Activated CD4-positive, alpha-beta T cell treated with anti-CD3 and anti-CD28 coated beads, Interleukin-2, amount 10 ng/mL, durations not matched to agents 24 days and 14 days (primary cell): ENCODE data around the gene DNER. TPM values are rescaled to one million over a fixed set of nuclear protein-coding genes. Genes with fewer than 3 reads are reported as not detected.
"Not testable (repeated sequence)": the region's sequence is repeated elsewhere in the genome, so short reads cannot be mapped to it uniquely, and the experiment has no call there.

ENCODE experiments used
- DNase-seq: peaks from one replicate; pipeline ENCODE4 v3.0.0; 2022
- H3K27ac Mint-ChIP-seq: one replicate; pipeline ENCODE4 v1.8.0; 2022; ENCODE audit warnings: mild to moderate bottlenecking, mixed read lengths
- H3K27me3 Mint-ChIP-seq: one replicate; pipeline ENCODE4 v1.8.0; 2022; ENCODE audit warnings: mixed read lengths
- H3K36me3 Mint-ChIP-seq: one replicate; pipeline ENCODE4 v1.8.0; 2022; ENCODE audit warnings: low read depth, mild to moderate bottlenecking, mixed read lengths
- H3K4me1 Mint-ChIP-seq: one replicate; pipeline ENCODE4 v1.8.0; 2021; ENCODE audit warnings: mixed read lengths
- H3K4me3 Mint-ChIP-seq: one replicate; pipeline ENCODE4 v1.8.0; 2022; ENCODE audit warnings: mild to moderate bottlenecking, moderate library complexity, mixed read lengths
- H3K9me3 Mint-ChIP-seq: one replicate; pipeline ENCODE4 v1.8.0; 2021; ENCODE audit warnings: mixed read lengths
- intact Hi-C: fragments of 100-400 bp; cut with micrococcal nuclease; formaldehyde crosslinking; loops from one replicate; pipeline ENCODE4 v1.15.1; 2023
- total RNA-seq: library from RNA; stranded (reverse); gene quantifications from 2 replicates; pipeline ENCODE4 v1.2.3, GENCODE V29; 2022

Gene DNER
- total RNA-seq, 1 donor from 2014 or later, result not detected

DNA sequence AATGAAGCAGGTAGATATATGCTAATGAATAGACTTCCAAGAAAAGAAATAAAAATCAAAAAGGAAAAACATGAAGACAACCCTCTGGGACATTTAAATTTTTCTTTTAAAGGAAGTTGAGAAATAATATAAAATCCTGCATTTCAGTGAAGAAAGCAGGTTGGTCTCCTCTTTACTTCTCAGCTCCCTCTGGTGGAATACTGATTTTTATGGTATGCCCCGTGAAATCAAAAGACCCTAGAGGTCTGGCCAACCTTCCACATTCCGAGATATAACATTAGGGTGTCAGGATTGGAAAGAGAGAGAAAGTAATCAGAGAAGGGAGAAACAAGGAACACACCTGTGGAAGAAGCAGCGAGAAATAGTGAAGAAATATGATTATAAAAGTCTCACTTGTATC, 72.7 kb downstream of the DNER start:
- no peak overlapping the region for H3K27ac Mint-ChIP-seq
- H3K4me3 Mint-ChIP-seq, result no peak overlapping the region
- no peaks in the 10 kb centered on the region for H3K9me3 Mint-ChIP-seq
- intact Hi-C loops, result no loop called here
- H3K27me3 Mint-ChIP-seq, result peaks cover 10% of the 10 kb centered on the region
- DNase-seq, result no peak
- no peaks in the 10 kb centered on the region for H3K36me3 Mint-ChIP-seq
- no peaks in the 10 kb centered on the region for H3K4me1 Mint-ChIP-seq

DNA sequence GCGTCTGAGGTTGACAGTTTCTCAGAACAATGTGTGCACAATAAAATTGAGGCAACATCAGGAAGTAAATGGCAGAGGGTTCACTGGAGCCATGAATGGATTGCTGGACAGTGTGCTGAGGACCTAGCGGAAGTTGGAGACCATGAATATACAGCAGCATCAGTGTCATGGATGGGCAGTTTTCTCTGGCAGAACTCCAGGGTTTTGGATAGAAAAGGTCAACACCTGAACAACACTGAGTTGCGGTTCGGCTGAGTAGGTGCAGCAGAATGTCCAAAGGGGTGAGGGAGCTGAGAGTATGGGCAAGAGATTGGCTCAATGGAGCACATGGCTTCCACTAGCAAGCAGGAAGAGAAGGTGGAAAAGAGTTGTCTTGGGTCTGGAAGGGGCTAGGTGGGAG, 73.7 kb downstream of the DNER start:
- intact Hi-C loops, result no loop called here
- Mint-ChIP-seq H3K4me1 (no peaks in the 10 kb centered on the region), H3K4me3 (no peak overlapping the region), H3K9me3 (no peaks in the 10 kb centered on the region), H3K27ac (no peak overlapping the region), H3K27me3 (peaks cover 11% of the 10 kb centered on the region), H3K36me3 (no peaks in the 10 kb centered on the region)
- no peak for DNase-seq

DNA sequence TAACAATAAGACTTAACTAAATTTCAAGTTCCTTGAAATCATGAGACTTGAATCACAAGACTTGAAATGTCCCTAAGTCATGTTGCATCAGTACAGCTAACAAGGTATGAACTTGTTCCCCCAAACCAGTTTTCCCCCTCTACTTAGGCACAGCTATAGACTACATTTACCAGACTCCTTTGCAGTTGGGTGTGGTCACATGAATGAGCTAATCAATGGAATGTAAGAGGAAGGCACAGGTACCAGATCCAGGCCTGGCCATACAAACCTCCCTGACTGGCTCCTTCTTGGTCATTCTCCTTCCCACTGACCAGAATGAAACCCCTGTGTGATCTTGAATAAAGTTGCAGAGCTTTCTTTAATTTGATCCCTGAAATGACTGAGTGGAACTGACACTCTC, 77.8 kb downstream of the DNER start:
- Mint-ChIP-seq H3K4me3 (no peak overlapping the region), H3K27me3 (peaks cover 21% of the 10 kb centered on the region), H3K9me3 (no peaks in the 10 kb centered on the region), H3K27ac (no peak overlapping the region), H3K4me1 (no peaks in the 10 kb centered on the region), H3K36me3 (no peaks in the 10 kb centered on the region)
- DNase-seq, result no peak
- intact Hi-C loops, result no loop called here

DNA sequence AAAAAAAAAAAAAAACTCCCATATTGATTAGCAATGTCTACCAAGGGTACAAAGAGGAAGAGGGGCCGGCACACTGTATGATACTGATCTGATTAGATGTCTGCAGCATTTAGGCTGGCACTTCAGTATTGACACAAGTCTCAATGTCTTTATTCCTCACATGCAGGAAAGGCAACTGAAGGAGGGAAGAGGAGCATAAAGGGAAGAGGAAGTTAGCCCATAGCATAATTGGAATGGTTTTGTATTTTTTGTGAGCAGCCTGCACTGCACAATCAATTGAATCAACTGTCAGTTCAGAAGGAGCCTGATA, 79.0 kb downstream of the DNER start:
- no peak overlapping the region for H3K4me3 Mint-ChIP-seq
- H3K27ac Mint-ChIP-seq, result no peak overlapping the region
- DNase-seq, result no peak

DNA sequence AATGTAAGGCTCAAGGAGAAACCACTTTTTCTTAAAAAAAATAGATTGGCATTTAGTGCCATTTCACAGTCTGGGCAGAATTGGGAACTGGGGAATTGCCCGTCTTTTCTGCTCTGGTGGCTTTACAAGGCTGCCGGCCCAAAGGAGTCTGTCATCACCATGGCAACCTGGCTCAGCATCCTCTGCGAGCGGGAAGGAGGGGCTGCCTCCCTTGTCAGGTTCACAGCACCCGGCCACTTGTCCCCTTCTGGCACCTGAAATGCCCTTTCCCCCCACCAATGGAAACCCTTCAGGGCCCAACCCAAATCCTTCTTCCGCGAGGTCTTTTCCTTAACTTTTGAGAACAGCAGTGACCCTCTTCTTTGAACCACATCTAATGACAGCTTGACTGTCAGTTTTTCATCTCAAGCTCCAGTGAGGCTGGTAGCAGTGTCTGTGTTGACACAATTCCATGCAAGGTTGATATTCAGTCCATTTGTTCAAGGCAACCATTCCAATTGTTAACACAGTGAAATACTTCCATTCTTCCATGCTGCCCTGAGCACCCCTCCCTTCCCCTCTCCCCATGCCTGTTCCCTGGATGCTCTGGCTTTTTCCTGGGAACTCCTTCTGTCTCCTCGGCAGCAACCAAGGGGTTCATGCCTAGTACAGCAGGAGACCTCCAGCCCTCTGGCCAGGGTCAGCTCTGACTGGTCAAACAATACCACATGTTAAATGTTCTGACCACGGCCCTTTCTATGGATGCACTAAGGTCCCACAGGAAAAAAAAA, 79.6 kb downstream of the DNER start:
- intact Hi-C loops, result no loop called here

More for the DNA sequence above, 79.0 kb downstream of the DNER start:
- Mint-ChIP-seq H3K4me1 (no peaks in the 10 kb centered on the region), H3K9me3 (no peaks in the 10 kb centered on the region), H3K36me3 (no peaks in the 10 kb centered on the region), H3K27me3 (peaks cover 21% of the 10 kb centered on the region)
- intact Hi-C loops, result no loop called here

DNA sequence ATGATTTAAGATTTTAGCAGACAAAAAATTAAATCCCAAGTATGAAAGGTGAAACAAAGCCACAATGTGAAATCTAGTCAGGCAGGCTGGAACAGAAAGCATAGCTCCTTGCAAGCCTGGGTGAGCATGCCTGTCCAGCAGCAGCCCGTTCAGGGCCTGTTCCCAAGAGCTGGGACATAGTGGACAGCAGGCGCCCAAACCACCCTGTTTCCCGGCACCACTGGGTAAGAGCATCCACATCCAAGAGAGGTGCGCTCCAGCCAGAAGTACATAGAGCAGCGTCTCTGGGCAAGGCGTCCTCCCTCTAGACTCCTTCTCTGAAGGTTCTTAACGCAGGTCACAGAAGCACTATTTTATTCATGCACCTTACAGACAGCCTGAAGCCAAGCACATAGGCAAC, 80.8 kb downstream of the DNER start:
- no peaks in the 10 kb centered on the region for H3K9me3 Mint-ChIP-seq
- H3K4me1 Mint-ChIP-seq, result no peaks in the 10 kb centered on the region
- H3K27ac Mint-ChIP-seq, result no peak overlapping the region

More for the DNA sequence above, 79.6 kb downstream of the DNER start:
- H3K27me3 Mint-ChIP-seq, result peaks cover 21% of the 10 kb centered on the region
- H3K36me3 Mint-ChIP-seq, result no peaks in the 10 kb centered on the region
- no peaks in the 10 kb centered on the region for H3K9me3 Mint-ChIP-seq
- H3K4me1 Mint-ChIP-seq, result no peaks in the 10 kb centered on the region
- no peak overlapping the region for H3K27ac Mint-ChIP-seq
- no peak overlapping the region for H3K4me3 Mint-ChIP-seq
- DNase-seq, result no peak

DNA sequence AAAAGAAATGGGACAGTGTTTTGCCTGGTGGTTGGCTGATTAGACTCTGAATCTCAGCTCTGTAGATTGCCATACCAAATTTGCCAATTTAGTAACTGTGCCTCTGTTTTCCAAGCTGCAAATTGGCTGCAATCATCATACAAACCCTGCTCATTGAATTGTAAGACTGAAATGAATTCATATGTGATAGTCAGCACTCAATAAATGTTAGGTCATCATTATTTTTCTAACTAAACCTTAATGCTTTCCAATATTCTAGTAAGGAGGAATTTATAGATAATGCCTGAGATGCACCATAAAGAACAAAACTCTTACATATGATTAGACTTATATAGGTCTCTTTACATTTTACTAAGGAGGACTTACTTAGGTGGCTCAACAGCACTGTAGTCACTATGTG, 85.3 kb downstream of the DNER start:
- no peaks in the 10 kb centered on the region for H3K9me3 Mint-ChIP-seq
- H3K27ac Mint-ChIP-seq, result no peak overlapping the region
- no peak overlapping the region for H3K4me3 Mint-ChIP-seq
- DNase-seq, result no peak
- peaks cover 13% of the 10 kb centered on the region for H3K27me3 Mint-ChIP-seq
- no peaks in the 10 kb centered on the region for H3K4me1 Mint-ChIP-seq
- H3K36me3 Mint-ChIP-seq, result no peaks in the 10 kb centered on the region
- intact Hi-C loops, result no loop called here

More for the DNA sequence above, 80.8 kb downstream of the DNER start:
- H3K27me3 Mint-ChIP-seq, result peaks cover 21% of the 10 kb centered on the region
- no peaks in the 10 kb centered on the region for H3K36me3 Mint-ChIP-seq
- no peak overlapping the region for H3K4me3 Mint-ChIP-seq
- intact Hi-C loops, result no loop called here
- no peak for DNase-seq

DNA sequence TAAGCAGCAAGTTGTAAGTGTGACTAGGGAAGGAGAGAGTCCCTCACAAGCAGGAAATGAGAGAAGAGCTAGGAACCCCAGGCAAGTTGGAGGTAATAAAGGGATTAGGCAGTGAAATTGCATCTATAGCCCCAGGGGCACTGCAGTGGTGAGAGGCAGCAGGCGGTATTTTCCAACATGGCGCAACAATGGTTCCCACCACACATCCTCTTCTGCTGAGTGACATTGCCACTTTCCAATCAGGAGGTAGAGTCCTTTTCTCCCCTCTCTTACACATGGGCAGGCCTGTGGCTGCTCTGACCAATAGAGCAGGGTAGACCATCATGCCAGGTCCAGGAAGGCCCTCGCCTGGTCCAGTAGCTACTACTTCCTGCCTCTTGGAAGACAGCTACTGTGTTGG, 86.6 kb downstream of the DNER start:
- H3K36me3 Mint-ChIP-seq, result no peaks in the 10 kb centered on the region
- no peak overlapping the region for H3K4me3 Mint-ChIP-seq
- intact Hi-C loops, result no loop called here
- H3K9me3 Mint-ChIP-seq, result no peaks in the 10 kb centered on the region
- H3K4me1 Mint-ChIP-seq, result no peaks in the 10 kb centered on the region
- no peak for DNase-seq
- H3K27me3 Mint-ChIP-seq, result peaks cover 10% of the 10 kb centered on the region
- H3K27ac Mint-ChIP-seq, result no peak overlapping the region

DNA sequence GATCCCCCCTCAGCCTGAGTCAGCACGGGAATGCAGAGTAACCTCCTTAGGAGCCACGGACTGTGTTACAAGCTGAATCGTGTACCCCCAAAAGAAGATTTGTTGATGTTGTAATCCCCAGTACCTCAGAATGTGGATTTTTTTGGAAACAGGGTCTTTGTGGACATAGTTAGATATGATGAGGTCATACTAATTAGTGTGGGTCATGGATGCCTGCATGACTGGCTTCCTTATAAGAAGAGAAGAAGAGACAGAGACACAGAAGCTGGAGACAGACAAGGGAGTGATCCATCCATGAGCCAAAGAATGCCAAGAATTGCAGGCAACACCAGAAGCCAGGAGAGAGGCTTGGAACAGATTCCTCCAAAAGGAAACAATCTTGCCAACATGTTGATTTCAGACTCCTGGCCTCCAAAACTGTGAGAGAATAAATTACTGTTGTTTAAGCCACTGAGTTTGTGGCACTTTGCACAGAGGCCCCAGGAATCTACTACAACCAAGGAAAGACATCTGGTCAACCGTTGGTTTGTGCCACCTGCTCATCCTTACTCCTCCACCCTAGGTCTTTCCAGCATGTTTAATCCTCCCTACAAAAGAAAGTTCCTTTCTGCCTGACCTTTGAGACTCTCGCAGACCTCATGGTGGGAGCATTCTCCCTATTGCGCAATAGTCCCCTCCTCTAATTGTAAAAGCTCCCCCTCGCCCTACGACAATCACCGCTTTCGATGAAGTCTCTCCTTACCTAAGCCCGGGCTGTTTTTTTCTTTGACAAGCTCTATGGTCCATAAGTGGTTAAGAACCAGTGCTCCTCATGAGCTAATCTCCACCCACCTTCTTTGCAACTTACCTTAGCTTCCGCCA, 91.6 kb downstream of the DNER start:
- intact Hi-C loops, result no loop called here

DNA sequence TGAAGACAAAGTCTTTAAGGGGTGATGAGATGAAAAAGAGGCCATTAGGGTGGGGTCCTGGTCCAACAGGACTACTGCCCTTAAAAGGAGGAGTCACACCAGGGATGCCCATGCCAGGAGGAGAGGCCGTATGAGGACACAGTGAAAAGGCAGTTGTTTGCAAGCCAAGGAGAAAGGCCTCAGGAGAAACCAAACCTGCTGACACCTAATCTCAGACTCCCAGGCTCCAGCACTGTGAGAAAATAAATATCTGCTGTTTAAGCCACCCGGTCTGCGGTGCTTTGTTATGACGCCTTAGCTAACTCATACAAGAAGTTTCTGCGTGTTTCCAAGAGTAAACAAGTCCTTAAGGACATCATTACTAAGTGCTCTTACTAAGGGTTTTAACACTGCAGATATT, 93.6 kb downstream of the DNER start:
- Mint-ChIP-seq H3K27me3 (peaks cover 6% of the 10 kb centered on the region), H3K27ac (no peak overlapping the region), H3K4me3 (no peak overlapping the region), H3K36me3 (no peaks in the 10 kb centered on the region), H3K4me1 (no peaks in the 10 kb centered on the region), H3K9me3 (no peaks in the 10 kb centered on the region)
- DNase-seq, result no peak
- intact Hi-C loops, result no loop called here

More for the DNA sequence above, 91.6 kb downstream of the DNER start:
- Mint-ChIP-seq H3K4me1 (no peaks in the 10 kb centered on the region), H3K9me3 (no peaks in the 10 kb centered on the region), H3K27ac (no peak overlapping the region), H3K36me3 (no peaks in the 10 kb centered on the region), H3K27me3 (peaks cover 6% of the 10 kb centered on the region), H3K4me3 (no peak overlapping the region)
- DNase-seq, result no peak

DNA sequence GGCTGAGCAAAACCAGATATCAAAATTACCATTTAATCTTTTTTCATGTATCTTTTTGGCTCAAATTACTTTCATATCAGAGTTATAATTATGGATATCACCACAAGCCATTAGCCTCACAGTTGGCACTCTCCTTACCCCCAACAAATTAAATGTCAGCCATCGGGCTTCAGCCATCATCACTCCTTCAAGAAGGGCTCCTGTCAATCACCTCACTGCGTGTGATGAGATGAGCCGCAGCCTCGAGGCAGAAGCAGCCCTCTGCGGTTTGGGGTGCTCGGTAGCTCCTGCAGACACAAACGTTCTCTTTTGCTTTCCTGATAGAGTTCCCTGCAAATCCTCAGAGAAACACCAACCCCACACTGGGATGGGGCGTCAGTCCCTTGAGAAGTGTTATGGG, 94.1 kb downstream of the DNER start:
- H3K36me3 Mint-ChIP-seq, result no peaks in the 10 kb centered on the region
- no peaks in the 10 kb centered on the region for H3K9me3 Mint-ChIP-seq
- no peaks in the 10 kb centered on the region for H3K4me1 Mint-ChIP-seq
- intact Hi-C loops, result no loop called here
- no peak overlapping the region for H3K4me3 Mint-ChIP-seq
- no peak overlapping the region for H3K27ac Mint-ChIP-seq
- H3K27me3 Mint-ChIP-seq, result peaks cover 5% of the 10 kb centered on the region
- DNase-seq, result no peak

DNA sequence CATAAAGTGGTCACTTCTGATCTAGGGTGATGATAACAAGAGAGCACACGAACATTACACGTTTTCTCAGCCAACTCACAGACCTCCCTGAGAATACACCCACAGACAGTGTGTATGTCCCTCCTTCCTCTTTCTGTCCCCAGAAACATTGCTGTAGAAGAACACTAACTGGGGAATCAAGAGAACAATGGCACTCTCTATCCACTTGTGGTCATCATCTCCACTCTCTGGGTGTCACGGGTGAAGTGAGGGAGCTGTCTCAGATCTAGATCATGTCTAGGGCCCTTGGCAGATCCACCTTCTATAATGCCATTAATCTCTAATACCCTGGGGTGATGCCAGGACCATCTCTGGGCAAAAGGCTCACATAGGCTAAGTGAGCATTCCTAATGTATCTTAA, 97.9 kb downstream of the DNER start:
- no peaks in the 10 kb centered on the region for H3K27me3 Mint-ChIP-seq
- H3K27ac Mint-ChIP-seq, result no peak overlapping the region
- H3K36me3 Mint-ChIP-seq, result no peaks in the 10 kb centered on the region
- DNase-seq, result no peak
- no peaks in the 10 kb centered on the region for H3K9me3 Mint-ChIP-seq
- intact Hi-C loops, result no loop called here
- H3K4me3 Mint-ChIP-seq, result no peak overlapping the region
- H3K4me1 Mint-ChIP-seq, result no peaks in the 10 kb centered on the region

DNA sequence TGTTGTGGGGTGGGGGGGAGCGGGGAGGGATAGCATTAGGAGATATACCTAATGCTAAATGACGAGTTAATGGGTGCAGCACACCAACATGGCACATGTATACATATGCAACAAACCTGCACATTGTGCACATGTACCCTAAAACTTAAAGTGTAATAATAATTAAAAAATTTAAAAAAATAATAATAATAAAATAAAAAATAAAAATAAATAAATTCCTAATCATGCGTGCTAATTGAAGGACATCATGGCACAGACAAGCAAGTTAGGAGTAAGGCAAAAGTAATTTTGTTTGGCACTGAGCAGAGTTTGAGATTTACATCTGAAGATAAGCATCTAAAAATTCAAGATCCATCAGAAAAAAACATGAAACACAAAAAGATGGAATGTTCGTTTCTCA, 100.3 kb downstream of the DNER start:
- H3K9me3 Mint-ChIP-seq, H3K27me3 Mint-ChIP-seq, H3K4me1 Mint-ChIP-seq, H3K4me3 Mint-ChIP-seq, H3K36me3 Mint-ChIP-seq, DNase-seq, intact Hi-C loops, H3K27ac Mint-ChIP-seq: not testable (repeated sequence)

DNA sequence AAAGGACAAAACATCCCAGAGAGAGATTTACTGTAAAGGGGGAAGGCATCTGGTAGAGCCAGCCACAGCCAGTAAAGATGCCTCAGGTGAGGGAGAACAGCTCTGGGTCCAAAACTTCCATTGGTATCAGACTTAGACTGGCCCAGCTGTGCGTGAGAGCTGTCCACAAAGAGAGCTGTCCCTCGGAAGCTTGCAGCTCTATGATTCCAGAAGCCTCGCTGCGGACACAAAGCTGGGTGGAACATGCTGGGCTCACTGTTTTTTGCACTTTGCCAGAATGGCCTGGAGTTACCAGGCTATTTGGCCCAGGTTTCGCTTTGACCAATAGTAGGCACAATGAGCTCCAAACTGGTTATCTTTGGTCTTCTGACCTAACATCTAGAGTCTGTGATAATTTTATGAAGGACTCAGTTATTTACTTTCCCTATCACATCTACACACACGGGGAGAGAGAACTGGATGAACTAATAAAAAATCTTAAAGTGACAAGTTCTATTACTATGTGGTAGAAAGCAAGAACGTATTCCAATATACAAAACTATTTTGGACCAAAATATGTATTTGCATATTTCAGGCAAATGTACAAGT, 101.9 kb downstream of the DNER start:
- intact Hi-C loops, result no loop called here
- no peak for DNase-seq
- no peaks in the 10 kb centered on the region for H3K27me3 Mint-ChIP-seq
- no peaks in the 10 kb centered on the region for H3K9me3 Mint-ChIP-seq
- H3K4me1 Mint-ChIP-seq, result no peaks in the 10 kb centered on the region
- no peak overlapping the region for H3K4me3 Mint-ChIP-seq
- no peak overlapping the region for H3K27ac Mint-ChIP-seq
- H3K36me3 Mint-ChIP-seq, result no peaks in the 10 kb centered on the region
